IMR-90 (cell line): ENCODE measurements around the gene RIPK1. TPM values are rescaled to one million over a fixed set of nuclear protein-coding genes. Genes with fewer than 3 reads are reported as not detected.

Experiments
- ATAC-seq: fragments of 200-7000 bp; cut with Tn5 transposase; 2 replicates; pipeline ENCODE4 v1.9.1; 2020; ENCODE audit warnings: low read depth, mild to moderate bottlenecking, moderate library complexity
- BruUV-seq: library from RNA; stranded (reverse); fragments of 400-500 nt; replicated peaks from 2 replicates; lab custom pipeline; 2021; lab: Mats Ljungman, UMichigan
- CTCF ChIA-PET: fragments of 300-600 bp; formaldehyde crosslinking; extraction: SDS; loops from one replicate; lab custom pipeline; 2021; ENCODE audit warnings: antibody characterized with exemption; lab: Yijun Ruan, JAX
- POLR2A ChIA-PET: fragments of 300-600 bp; sonication (Branson Sonifier 250); formaldehyde crosslinking; loops from one replicate; lab custom pipeline; 2022; ENCODE audit warnings: antibody characterized with exemption; ENCODE audit not compliant: unreplicated experiment; lab: Charles Lee
- DNase-seq: peaks from one replicate; pipeline ENCODE4 v3.0.0; 2013
- H2AFZ ChIP-seq: replicated peaks from 2 replicates; pipeline ENCODE3; 2013; ENCODE audit warnings: low read length, mild to moderate bottlenecking; ENCODE audit not compliant: poor library complexity
- H2AK5ac ChIP-seq: 2 replicates; pipeline ENCODE4 v1.6.1; 2013; ENCODE audit warnings: low read depth, low read length, inconsistent platforms
- H2AK9ac ChIP-seq: replicated peaks from 2 replicates; pipeline ENCODE3; 2013; ENCODE audit warnings: mild to moderate bottlenecking, low read depth, low read length, moderate library complexity; ENCODE audit not compliant: poor library complexity
- H2BK120ac ChIP-seq: 2 replicates; pipeline ENCODE4 v1.6.1; 2013; ENCODE audit warnings: low read depth, low read length, inconsistent platforms
- H2BK15ac ChIP-seq: 3 replicates; pipeline ENCODE4 v1.6.1; 2013; ENCODE audit warnings: low read depth, low read length, inconsistent platforms
- H2BK20ac ChIP-seq: 2 replicates; pipeline ENCODE4 v1.6.1; 2013; ENCODE audit warnings: low read depth, mild to moderate bottlenecking, inconsistent platforms, low read length, moderate library complexity
- H2BK5ac ChIP-seq: 2 replicates; pipeline ENCODE4 v1.6.1; 2013; ENCODE audit warnings: mild to moderate bottlenecking, low read depth, low read length, inconsistent platforms; ENCODE audit not compliant: poor library complexity, severe bottlenecking
- H3K14ac ChIP-seq: replicated peaks from 2 replicates; pipeline ENCODE4 v1.6.1; 2013; ENCODE audit warnings: low read depth, low read length, inconsistent platforms
- H3K18ac ChIP-seq: 2 replicates; pipeline ENCODE4 v1.6.1; 2013; ENCODE audit warnings: low read depth, low read length, control low read depth
- H3K23ac ChIP-seq: 2 replicates; pipeline ENCODE4 v1.6.1; 2013; ENCODE audit warnings: low read depth, low read length, inconsistent platforms
- H3K27ac ChIP-seq: 2 replicates; pipeline ENCODE4 v1.5.1; 2013; ENCODE audit warnings: mild to moderate bottlenecking, control low read depth, low read length; ENCODE audit not compliant: insufficient read depth
- H3K27me3 ChIP-seq: 2 replicates; pipeline ENCODE4 v1.6.1; 2013; ENCODE audit warnings: low read length; ENCODE audit not compliant: control insufficient read depth, insufficient read depth
- H3K36me3 ChIP-seq: 2 replicates; pipeline ENCODE4 v1.6.1; 2013; ENCODE audit warnings: low read length, mixed read lengths; ENCODE audit not compliant: control insufficient read depth, insufficient read depth
- H3K4ac ChIP-seq: 2 replicates; pipeline ENCODE4 v1.6.1; 2013; ENCODE audit warnings: low read depth, low read length, inconsistent platforms
- H3K4me1 ChIP-seq: 2 replicates; pipeline ENCODE4 v1.6.1; 2013; ENCODE audit warnings: low read length, mixed read lengths; ENCODE audit not compliant: control insufficient read depth, insufficient read depth
- H3K4me2 ChIP-seq: 2 replicates; pipeline ENCODE4 v1.6.1; 2013; ENCODE audit warnings: low read depth, mild to moderate bottlenecking, control low read depth, low read length, moderate library complexity
- H3K4me3 ChIP-seq: 2 replicates; pipeline ENCODE4 v1.5.1; 2013; ENCODE audit warnings: low read depth, mild to moderate bottlenecking, control low read depth, low read length, moderate library complexity; ENCODE audit not compliant: insufficient read depth
- H3K56ac ChIP-seq: 2 replicates; pipeline ENCODE4 v1.6.1; 2013; ENCODE audit warnings: low read length, inconsistent platforms; ENCODE audit not compliant: insufficient read depth; ENCODE audit errors: extremely low read depth
- H3K79me1 ChIP-seq, 2 experiments: 2 replicates each; pipeline ENCODE4 v1.6.1; 2013; ENCODE audit warnings: low read length in 2 of 2, inconsistent platforms in 1 of 2, low read depth in 1 of 2
- H3K9ac ChIP-seq: 2 replicates; pipeline ENCODE4 v1.6.1; 2013; ENCODE audit warnings: low read depth, low read length, control low read depth
- H3K9me1 ChIP-seq: 2 replicates; pipeline ENCODE4 v1.6.1; 2013; ENCODE audit warnings: low read length, inconsistent platforms; ENCODE audit not compliant: insufficient read depth
- H3K9me3 ChIP-seq: 2 replicates; pipeline ENCODE4 v1.6.1; 2013; ENCODE audit warnings: low read length; ENCODE audit not compliant: control insufficient read depth, insufficient read depth
- H4K20me1 ChIP-seq: 2 replicates; pipeline ENCODE4 v1.6.1; 2013; ENCODE audit warnings: low read length, inconsistent platforms; ENCODE audit not compliant: insufficient read depth
- H4K5ac ChIP-seq: 2 replicates; pipeline ENCODE4 v1.6.1; 2013; ENCODE audit warnings: mild to moderate bottlenecking, low read depth, low read length, control low read depth
- H4K8ac ChIP-seq, 2 experiments: 2 replicates each; pipeline ENCODE4 v1.6.1; 2013; ENCODE audit warnings: low read depth in 2 of 2, low read length in 2 of 2, control low read depth in 1 of 2, inconsistent platforms in 1 of 2
- H4K91ac ChIP-seq: 2 replicates; pipeline ENCODE4 v1.6.1; 2013; ENCODE audit warnings: low read depth, low read length, inconsistent platforms; ENCODE audit not compliant: insufficient read depth
- CEBPB ChIP-seq: IDR thresholded peaks from 2 replicates; pipeline ENCODE4 v1.6.1; 2012; ENCODE audit warnings: low read depth, low read length, improper control_type of control experiment
- SMC3 ChIP-seq: fragments of 150-350 bp; IDR thresholded peaks from 2 replicates; pipeline ENCODE4 v1.6.1; 2016; ENCODE audit warnings: low read depth, mild to moderate bottlenecking, antibody characterized with exemption, low read length, moderate library complexity
- WGBS, 2 experiments: methylation state at CpG; one replicate each; pipeline versions ENCODE4 v1.1.5 to v1.1.7; 2013; ENCODE audit warnings: missing lambda C conversion rate in 2 of 2; ENCODE audit not compliant: insufficient read length in 1 of 2; ENCODE audit errors: extremely low coverage in 2 of 2; 5-methylcytosine and 5-hydroxymethylcytosine counted together
- dilution Hi-C: fragments of 300-500 bp; cut with HindIII; formaldehyde crosslinking; loops from one replicate; pipeline ENCODE4 v1.14.3; 2018; ENCODE audit warnings: low sequenced_read_pairs; ENCODE audit not compliant: unreplicated experiment
- in situ Hi-C: fragments of 300-500 bp; cut with MboI; formaldehyde crosslinking; loops from 3 replicates; pipeline ENCODE4 v1.14.3; 2019; ENCODE audit warnings: low sequenced_read_pairs, inconsistent platforms, mixed read lengths
- intact Hi-C: fragments of 100-400 bp; cut with micrococcal nuclease; formaldehyde crosslinking; loops from 2 replicates; pipeline ENCODE4 v1.10.0; 2022
- polyA plus RNA-seq, 3 experiments: library from polyadenylated mRNA; depleted of rRNA; stranded (reverse); fragments of >200 nt; gene quantifications; 2 replicates each; pipeline ENCODE4 v1.2.3, GENCODE V29; 2012; ENCODE audit warnings: low replicate concordance in 1 of 3
- total RNA-seq: library from RNA; depleted of rRNA; stranded (reverse); fragments of >200 nt; gene quantifications from 2 replicates; pipeline ENCODE4 v1.2.3, GENCODE V29; 2012

RIPK1 gene
- total and polyA plus RNA-seq, 2 of the 4 experiments (the other 2 are of a cell fraction), result 12.6 to 25.6 TPM

DNA sequence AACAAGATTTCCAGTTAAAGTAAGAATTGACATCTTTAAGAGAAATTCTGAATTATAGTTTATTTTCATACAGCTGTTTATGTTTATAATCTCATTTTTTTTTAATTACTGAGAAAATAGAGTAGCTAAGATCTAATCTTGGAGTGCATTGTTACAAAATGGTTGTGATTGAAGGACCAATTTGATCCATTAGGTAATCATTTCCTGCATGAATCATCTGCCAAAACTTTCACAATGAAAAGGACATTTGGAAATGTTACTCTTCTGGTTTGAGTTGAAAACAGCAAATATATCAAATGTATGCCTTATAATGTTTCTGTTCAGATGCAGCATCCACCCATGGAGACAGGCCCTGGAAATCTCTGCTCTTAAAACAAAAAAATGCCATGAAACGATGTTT, 70.0 kb downstream of the RIPK1 start:
- no TSS peak for BruUV-seq
- no peak overlapping the region for H3K56ac ChIP-seq
- peaks cover 14% of the 10 kb centered on the region for H3K4me1 ChIP-seq
- H3K23ac ChIP-seq, result no peak overlapping the region
- H2AFZ ChIP-seq, result no peak overlapping the region
- no peak overlapping the region; the same call in 1 of the 2 replicates for H3K27ac ChIP-seq
- peaks cover 12% of the 10 kb centered on the region; the same call in 1 of the 2 replicates for H3K9me1 ChIP-seq
- peak overlapping the region; percentile 21; the same call in 1 of the 2 replicates for H3K4me2 ChIP-seq
- in situ Hi-C loops, result loop anchor here (25.0 kb wide), 1 partner anchor 599 kb away; no protein-coding TSS in a partner anchor
- no peak overlapping the region for H2BK120ac ChIP-seq
- 0 out of 3 replicates have a peak overlapping the region, but pooled peaks have one; percentile 6 for H2BK15ac ChIP-seq
- peaks cover 18% of the 10 kb centered on the region; the same call in 1 of the 2 replicates for H3K36me3 ChIP-seq
- ChIA-PET POLR2A (no interaction called here), CTCF (interaction anchor here (0.6 kb wide), 1 partner anchor 110 kb away, joined by 3 read pairs; no protein-coding TSS in a partner anchor)
- H3K4me3 ChIP-seq, result no peak overlapping the region
- TF ChIP-seq SMC3 (no peak), CEBPB (peak; percentile 56)
- no peak for DNase-seq
- no peak overlapping the region for H4K91ac ChIP-seq
- no CpG with 5 or more reads among the region's 1 CpG for WGBS, 2 experiments
- peak overlapping the region; percentile 38; the same call in 1 of the 2 replicates for H2BK20ac ChIP-seq
- intact Hi-C loops, result no loop called here
- no peaks in the 10 kb centered on the region for H3K9me3 ChIP-seq
- H3K14ac ChIP-seq, result no peak overlapping the region
- H4K5ac ChIP-seq, result no peak overlapping the region
- peak overlapping the region; percentile 21; the same call in 1 of the 2 replicates for H3K4ac ChIP-seq
- no peak overlapping the region for H4K8ac ChIP-seq
- H3K27me3 ChIP-seq, result no peaks in the 10 kb centered on the region
- H3K9ac ChIP-seq, result no peak overlapping the region
- no peaks in the 10 kb centered on the region; a peak in 1 of 4 replicates for H3K79me1 ChIP-seq
- H2AK9ac ChIP-seq, result no peak overlapping the region
- peak overlapping the region; percentile 44 for H2BK5ac ChIP-seq
- dilution Hi-C loops, result no loop called here
- no peaks in the 10 kb centered on the region for H4K20me1 ChIP-seq
- no peak overlapping the region for H2AK5ac ChIP-seq
- no peak overlapping the region for H3K18ac ChIP-seq
- ATAC-seq, result no peak
